OCI-LY1 (cell line): Measurements from ENCODE around the gene RIPK4.

Experiments
- H2AFZ ChIP-seq: fragments of 200-600 bp; sonication (generic), shearing (Covaris generic); 2 replicates; pipeline ENCODE4 v1.6.0; 2014; ENCODE audit warnings: antibody characterized with exemption, mild to moderate bottlenecking, low read length
- H3F3A ChIP-seq: fragments of 200-600 bp; sonication (generic), shearing (Covaris generic); 2 replicates; pipeline ENCODE4 v1.6.0; 2014; ENCODE audit warnings: mild to moderate bottlenecking, antibody characterized with exemption, low read length, moderate library complexity; ENCODE audit not compliant: insufficient read depth
- H3K27ac ChIP-seq: fragments of 200-600 bp; sonication (generic); 2 replicates; pipeline ENCODE4 v1.5.1; 2014; ENCODE audit warnings: low read length, mixed run types, mild to moderate bottlenecking, low read depth; ENCODE audit not compliant: poor library complexity, severe bottlenecking
- H3K27me3 ChIP-seq: fragments of 200-600 bp; sonication (generic); 2 replicates; pipeline ENCODE4 v1.6.0; 2014; ENCODE audit warnings: antibody characterized with exemption, mild to moderate bottlenecking, low read length, moderate library complexity; ENCODE audit not compliant: insufficient read depth
- H3K36me3 ChIP-seq: fragments of 200-600 bp; sonication (generic); 2 replicates; pipeline ENCODE4 v1.6.1; 2014; ENCODE audit warnings: mild to moderate bottlenecking, antibody characterized with exemption, low read length, moderate library complexity, mixed read lengths; ENCODE audit not compliant: insufficient read depth
- H3K4me1 ChIP-seq: fragments of 200-600 bp; sonication (generic); 2 replicates; pipeline ENCODE4 v1.5.1; 2014; ENCODE audit warnings: mild to moderate bottlenecking, low read length, moderate library complexity; ENCODE audit not compliant: insufficient read depth, severe bottlenecking
- H3K4me2 ChIP-seq: fragments of 200-600 bp; sonication (generic), shearing (Covaris generic); 2 replicates; pipeline ENCODE4 v1.6.1; 2014; ENCODE audit warnings: low read length
- H3K4me3 ChIP-seq: fragments of 200-600 bp; sonication (generic); 2 replicates; pipeline ENCODE4 v1.5.1; 2014; ENCODE audit warnings: low read length, low read depth, mild to moderate bottlenecking, mixed read lengths; ENCODE audit not compliant: poor library complexity, severe bottlenecking
- H3K79me2 ChIP-seq: fragments of 200-600 bp; shearing (Covaris generic); 2 replicates; pipeline ENCODE4 v1.6.1; 2016; ENCODE audit warnings: mixed run types, low read length, mixed read lengths; ENCODE audit not compliant: insufficient read depth
- H3K9ac ChIP-seq: fragments of 200-600 bp; sonication (generic), shearing (Covaris generic); 2 replicates; pipeline ENCODE4 v1.6.1; 2014; ENCODE audit warnings: mild to moderate bottlenecking, low read length, mixed read lengths
- H3K9me2 ChIP-seq: fragments of 200-600 bp; sonication (generic), shearing (Covaris generic); 2 replicates; pipeline ENCODE4 v1.6.1; 2014; ENCODE audit warnings: low read depth, mild to moderate bottlenecking, low read length, mixed read lengths
- H3K9me3 ChIP-seq: fragments of 200-600 bp; shearing (Covaris generic); 2 replicates; pipeline ENCODE4 v1.6.1; 2014; ENCODE audit warnings: low read length, mixed read lengths
- H4K20me1 ChIP-seq: fragments of 200-600 bp; sonication (generic), shearing (Covaris generic); 2 replicates; pipeline ENCODE4 v1.6.0; 2016; ENCODE audit warnings: mild to moderate bottlenecking, low read length; ENCODE audit not compliant: insufficient read depth
- CTCF ChIP-seq: fragments of 200-600 bp; sonication (generic), shearing (Covaris generic); IDR thresholded peaks from 2 replicates; pipeline ENCODE4 v1.5.1; 2017; ENCODE audit warnings: mild to moderate bottlenecking, antibody characterized with exemption, low read length, moderate library complexity, mixed read lengths
- EZH2 ChIP-seq: fragments of 200-600 bp; sonication (generic), shearing (Covaris generic); IDR thresholded peaks from 2 replicates; pipeline ENCODE4 v1.8.0; 2017; ENCODE audit warnings: borderline replicate concordance, mixed run types, mild to moderate bottlenecking, antibody characterized with exemption, low read length, moderate library complexity, mixed read lengths

Gene RIPK4

GRCh38 chr21:41744028-41744930, 22.6 kb downstream of the RIPK4 start:
- Histone ChIP-seq H3K4me3 (no peak overlapping the region), H3K4me1 (peaks cover 7% of the 10 kb centered on the region), H4K20me1 (no peaks in the 10 kb centered on the region), H3K9me2 (no peaks in the 10 kb centered on the region), H3K4me2 (no peak overlapping the region), H3K79me2 (no peaks in the 10 kb centered on the region), H2AFZ (no peak overlapping the region), H3K9ac (no peak overlapping the region), H3F3A (no peaks in the 10 kb centered on the region), H3K27ac (no peak overlapping the region), H3K27me3 (no peaks in the 10 kb centered on the region), H3K9me3 (no peaks in the 10 kb centered on the region), H3K36me3 (no peaks in the 10 kb centered on the region)
- TF ChIP-seq CTCF (no peak), EZH2 (no peak)

- no peak overlapping the region for H3K27ac ChIP-seq
- no peaks in the 10 kb centered on the region for H3K4me1 ChIP-seq
- no peaks in the 10 kb centered on the region for H3K79me2 ChIP-seq
- no peaks in the 10 kb centered on the region for H3K9me3 ChIP-seq
- H3F3A ChIP-seq: no peaks in the 10 kb centered on the region
- H3K4me3 ChIP-seq: no peak overlapping the region
- 0 out of 2 replicates have a peak, but pooled peaks cover 6% of the 10 kb centered on the region for H3K27me3 ChIP-seq
- H3K36me3 ChIP-seq: no peaks in the 10 kb centered on the region
- no peaks in the 10 kb centered on the region for H3K9me2 ChIP-seq
- no peak overlapping the region for H2AFZ ChIP-seq
- no peak for TF ChIP-seq EZH2
- TF ChIP-seq CTCF: no peak
- H3K9ac ChIP-seq: no peak overlapping the region
- H3K4me2 ChIP-seq: no peak overlapping the region
- H4K20me1 ChIP-seq: no peaks in the 10 kb centered on the region
Measured at GRCh38 chr21:41743321-41744027, 23.4 kb downstream of the RIPK4 start.

GRCh38 chr21:41742073-41742875, 24.6 kb downstream of the RIPK4 start:
- Histone ChIP-seq H3K27me3 (peaks cover 14% of the 10 kb centered on the region; the same call in 1 of the 2 replicates), H3K9me3 (no peaks in the 10 kb centered on the region), H4K20me1 (no peaks in the 10 kb centered on the region), H3K36me3 (no peaks in the 10 kb centered on the region), H3K79me2 (no peaks in the 10 kb centered on the region), H3F3A (no peaks in the 10 kb centered on the region), H3K4me3 (no peak overlapping the region), H3K9ac (no peak overlapping the region), H3K9me2 (no peaks in the 10 kb centered on the region), H3K4me1 (no peaks in the 10 kb centered on the region), H3K4me2 (no peak overlapping the region), H2AFZ (no peak overlapping the region), H3K27ac (no peak overlapping the region)
- TF ChIP-seq CTCF: no peak
- TF ChIP-seq EZH2: no peak
